ENCODE measurements around the gene SMPD1.
A peak's percentile ranks its signal among the peaks of the same experiment; 100 is the strongest.

SMPD1 gene

GRCh38 chr11:6417907-6418556, 27.8 kb downstream of the SMPD1 start:
- DNase-seq: no peak

GRCh38 chr11:6418557-6419008, 28.3 kb downstream of the SMPD1 start:
- no peak for DNase-seq

DNA sequence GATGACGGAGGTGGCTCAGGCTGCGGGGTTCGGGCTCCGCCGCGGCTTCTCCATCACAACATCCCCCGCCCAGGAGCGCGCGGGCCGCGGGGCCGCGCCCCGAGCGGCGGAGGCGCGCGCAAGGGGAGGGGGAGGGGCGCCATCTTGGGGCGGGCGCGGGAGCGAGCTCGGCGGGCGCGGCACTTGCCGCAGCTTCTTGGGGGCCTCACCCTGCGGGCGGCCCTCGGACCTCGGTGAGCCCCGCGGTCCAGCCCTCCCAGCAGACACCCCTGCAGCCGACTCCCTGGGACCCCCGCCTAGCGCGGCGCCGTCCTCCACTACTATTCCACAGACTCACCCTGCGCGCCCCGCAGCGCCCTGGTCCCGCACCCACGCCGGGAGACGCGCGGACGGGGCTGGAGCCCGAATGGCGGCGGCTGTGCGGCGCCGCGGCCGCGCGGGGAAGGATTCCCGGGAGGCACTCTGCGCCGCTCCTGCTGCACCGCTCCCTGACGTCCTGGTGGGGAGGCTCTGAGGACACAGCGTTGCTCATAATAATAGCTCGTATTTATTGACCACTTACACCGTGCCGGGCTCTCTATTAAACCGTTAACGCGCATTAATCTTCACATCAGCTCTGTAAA, 28.8 kb downstream of the SMPD1 start, which contains the start of gene APBB1:
Gene APBB1 (minus strand): TSS at position 86 of the 623 bp plus-strand sequence. CDS start 7,747 bp downstream, outside the sequence.
- peak; percentile 17 for DNase-seq

GRCh38 chr11:6420677-6421076, 30.4 kb downstream of the SMPD1 start:
- no peak for DNase-seq

GRCh38 chr11:6427516-6427915, 37.2 kb downstream of the SMPD1 start:
- no peak for DNase-seq

DNA sequence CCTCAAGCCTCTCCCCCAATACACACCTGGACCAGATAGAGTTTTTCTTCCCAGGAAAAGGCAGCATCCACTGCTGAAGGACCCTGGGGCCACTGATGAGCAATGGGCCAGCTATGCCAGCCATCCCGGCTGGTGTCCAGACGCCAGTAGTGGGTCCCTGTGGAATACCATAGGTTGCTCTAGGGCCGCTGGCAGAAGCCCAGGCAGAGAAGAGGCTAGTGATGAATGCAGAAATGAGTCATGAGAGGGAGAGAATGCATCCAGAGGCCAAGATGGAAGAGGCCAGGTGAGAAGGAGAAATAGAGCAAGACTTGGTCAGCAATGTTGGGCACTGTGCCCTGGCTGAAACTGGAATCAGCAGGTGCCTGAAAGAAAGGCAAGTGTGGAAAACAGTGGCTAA, 41.6 kb downstream of the SMPD1 start:
- DNase-seq: no peak

DNA sequence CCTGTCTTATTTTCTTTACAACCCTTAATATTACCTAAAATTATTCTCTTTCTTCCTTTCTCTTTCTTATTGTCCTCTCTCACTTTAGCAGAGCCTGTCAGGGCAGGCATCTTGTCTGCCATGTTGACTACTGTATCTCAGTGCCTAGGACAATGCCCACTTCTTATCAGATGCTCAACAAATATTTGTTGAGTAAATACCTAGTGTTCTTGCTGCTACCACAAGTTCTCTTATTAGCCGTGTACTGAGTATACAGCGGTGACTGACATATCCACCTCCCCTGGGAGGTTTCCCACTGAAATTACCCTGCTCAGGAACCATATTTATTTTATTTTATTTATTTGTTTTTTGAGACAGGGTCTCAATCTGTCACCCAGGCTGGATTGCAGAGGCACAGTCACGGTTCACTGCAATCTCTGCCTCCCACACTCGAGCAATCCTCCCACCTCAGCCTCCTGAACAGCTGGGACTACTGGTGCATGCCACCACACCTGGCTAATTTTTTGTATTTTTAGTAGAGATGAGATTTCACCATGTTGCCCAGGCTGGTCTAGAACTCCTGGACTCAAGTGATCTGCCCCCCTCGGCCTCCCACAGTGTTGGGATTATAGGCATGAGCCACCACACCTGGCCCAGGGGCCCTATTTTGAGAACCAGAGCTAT, 43.9 kb downstream of the SMPD1 start:
- DNase-seq: no peak

DNA sequence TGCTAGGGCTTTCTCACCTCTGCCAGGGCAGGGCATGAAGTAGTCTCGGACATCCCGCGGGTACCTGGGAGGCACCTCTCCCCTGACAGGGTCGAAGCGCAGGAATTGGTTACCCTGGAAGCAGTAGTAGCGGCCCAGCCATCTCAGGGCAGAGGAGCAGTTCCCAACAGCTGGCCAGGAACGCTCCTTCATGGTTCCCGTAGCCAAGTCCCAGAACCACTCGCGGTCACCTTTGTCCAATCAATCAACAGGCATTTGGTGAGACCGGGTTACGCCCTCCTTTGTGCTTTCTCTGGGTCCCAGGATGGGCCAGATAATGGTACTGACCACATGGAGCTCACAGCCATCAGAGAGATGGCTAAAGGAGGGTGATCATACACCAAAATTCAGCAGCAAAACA, 47.1 kb downstream of the SMPD1 start:
- DNase-seq: no peak

GRCh38 chr11:6437993-6438392, 47.7 kb downstream of the SMPD1 start:
- no peak for DNase-seq

DNA sequence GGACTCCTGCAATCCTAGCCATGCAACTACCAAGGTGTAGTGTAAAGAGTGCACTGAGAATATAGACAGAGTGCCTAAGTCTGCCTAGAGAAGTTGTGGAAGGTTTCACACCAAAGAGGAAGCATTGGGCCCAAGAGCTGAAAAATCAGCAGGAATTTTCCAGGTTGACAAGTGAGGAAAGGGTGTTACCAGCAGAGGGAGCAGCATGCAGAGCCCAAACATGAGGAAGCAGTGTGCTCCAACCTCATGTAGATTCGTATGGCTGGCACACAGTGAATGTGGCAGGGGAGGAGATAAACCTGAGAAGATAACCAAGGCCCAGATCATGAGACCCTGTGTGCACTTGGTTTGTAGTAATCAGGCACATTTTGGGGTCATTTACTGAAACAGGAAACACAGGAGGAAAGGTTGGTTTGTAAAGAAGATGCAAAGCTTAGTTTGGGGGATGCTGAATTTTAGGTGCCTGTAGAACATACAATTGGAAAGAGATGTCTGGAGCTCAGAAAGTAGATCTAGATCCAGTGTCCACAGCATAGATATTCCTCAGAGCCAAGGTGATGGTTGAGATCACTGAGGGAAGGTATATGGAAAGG, 48.8 kb downstream of the SMPD1 start:
- no peak for DNase-seq

DNA sequence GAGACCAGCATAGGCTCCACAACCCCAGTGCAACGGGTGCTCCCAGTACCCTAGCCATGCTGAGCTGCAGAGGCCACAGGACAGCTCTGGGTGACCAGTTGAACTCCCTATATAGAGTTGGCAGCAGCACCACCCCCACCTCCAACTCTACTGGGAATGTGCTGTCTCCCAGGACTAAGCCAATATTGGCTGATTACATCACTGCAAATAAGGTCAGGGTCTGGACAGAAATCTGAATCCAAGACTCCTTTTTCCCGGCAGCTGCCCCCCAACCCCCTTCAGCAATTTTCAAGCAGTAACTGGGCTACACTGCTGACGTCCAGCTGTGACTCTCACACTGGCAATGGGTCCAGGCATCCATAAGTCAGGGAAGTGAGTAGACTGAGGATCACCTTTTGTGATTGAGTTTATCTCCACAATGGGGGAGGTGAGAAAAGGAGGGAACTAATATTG, 50.7 kb downstream of the SMPD1 start, which contains the start of gene HPX:
Gene HPX (minus strand): TSS at position 82 of the 453 bp plus-strand sequence. CDS start 24 bp downstream, at position 58.
- no peak for DNase-seq

DNA sequence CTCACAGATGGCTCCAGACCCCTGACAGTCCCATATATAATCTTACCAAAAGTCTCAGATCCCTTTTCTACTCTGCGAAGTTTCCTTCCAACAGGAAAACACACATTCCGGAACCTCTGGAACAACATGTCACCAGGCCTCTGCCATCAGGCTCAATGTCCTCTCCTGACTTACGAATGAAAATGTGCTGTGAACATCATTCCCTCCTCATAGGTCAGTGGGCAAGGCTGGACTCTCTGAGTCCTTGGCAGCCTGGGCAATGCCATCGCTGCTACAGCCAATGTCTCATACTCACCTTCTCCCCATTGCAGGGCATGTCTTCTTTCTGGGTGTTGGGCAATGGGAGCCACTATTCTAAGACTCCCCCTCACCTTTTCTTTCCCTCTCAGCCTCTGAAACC, 52.2 kb downstream of the SMPD1 start:
- no peak for DNase-seq

GRCh38 chr11:6443269-6444003, 53.2 kb downstream of the SMPD1 start:
- DNase-seq: no peak

Data from KG1 (cell line).